Stimulated activated CD4-positive, alpha-beta T cell treated with anti-CD3 and anti-CD28 coated beads, Interleukin-4, amount 100 ng/mL, for 1 hour (primary cell): ENCODE data around the gene RGS6.

Source experiments
- DNase-seq: peaks from one replicate; pipeline ENCODE4 v3.0.0-alpha.2; 2020

The RGS6 gene

DNA sequence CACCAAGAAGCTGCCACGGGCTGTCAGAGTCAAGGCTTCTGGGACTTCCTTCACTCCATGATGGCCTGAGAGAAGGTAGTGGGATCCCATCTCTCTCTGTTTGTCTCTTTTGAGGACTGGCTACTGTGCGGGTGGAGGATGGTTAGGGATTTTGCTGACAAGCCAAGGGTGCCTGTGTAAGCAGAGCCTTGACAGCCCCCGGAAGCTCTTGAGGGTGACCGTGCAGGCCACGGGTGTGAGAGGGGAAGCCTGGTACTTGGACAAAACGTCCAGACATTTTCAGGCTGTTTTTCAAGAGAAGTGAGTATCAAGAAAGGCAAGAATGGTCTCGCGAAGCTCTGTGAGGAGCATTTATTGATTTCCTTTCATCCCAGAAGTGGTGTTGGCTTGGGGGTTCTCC is 609.3 kb downstream of the RGS6 start:
- DNase-seq: no peak

DNA sequence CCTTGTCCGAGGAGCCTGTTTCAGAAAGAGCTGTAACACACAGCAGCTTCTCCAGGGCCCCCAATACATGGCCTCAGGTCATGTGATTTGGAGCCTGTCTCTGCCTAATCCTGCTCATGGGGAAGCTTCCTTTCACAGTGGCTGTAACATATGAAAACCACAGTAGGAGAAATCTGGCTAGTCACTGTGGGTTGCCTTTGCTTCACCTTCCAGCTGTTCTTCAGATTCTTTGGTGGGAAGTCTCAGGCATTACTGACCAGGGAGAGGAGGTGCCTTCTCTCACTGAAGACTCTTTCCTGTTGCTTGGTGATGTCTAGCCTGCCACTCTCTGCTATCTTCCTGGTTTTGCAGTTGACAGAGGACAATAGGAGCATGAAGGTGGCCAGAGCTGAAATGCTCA is 611.1 kb downstream of the RGS6 start:
- DNase-seq: no peak

DNA sequence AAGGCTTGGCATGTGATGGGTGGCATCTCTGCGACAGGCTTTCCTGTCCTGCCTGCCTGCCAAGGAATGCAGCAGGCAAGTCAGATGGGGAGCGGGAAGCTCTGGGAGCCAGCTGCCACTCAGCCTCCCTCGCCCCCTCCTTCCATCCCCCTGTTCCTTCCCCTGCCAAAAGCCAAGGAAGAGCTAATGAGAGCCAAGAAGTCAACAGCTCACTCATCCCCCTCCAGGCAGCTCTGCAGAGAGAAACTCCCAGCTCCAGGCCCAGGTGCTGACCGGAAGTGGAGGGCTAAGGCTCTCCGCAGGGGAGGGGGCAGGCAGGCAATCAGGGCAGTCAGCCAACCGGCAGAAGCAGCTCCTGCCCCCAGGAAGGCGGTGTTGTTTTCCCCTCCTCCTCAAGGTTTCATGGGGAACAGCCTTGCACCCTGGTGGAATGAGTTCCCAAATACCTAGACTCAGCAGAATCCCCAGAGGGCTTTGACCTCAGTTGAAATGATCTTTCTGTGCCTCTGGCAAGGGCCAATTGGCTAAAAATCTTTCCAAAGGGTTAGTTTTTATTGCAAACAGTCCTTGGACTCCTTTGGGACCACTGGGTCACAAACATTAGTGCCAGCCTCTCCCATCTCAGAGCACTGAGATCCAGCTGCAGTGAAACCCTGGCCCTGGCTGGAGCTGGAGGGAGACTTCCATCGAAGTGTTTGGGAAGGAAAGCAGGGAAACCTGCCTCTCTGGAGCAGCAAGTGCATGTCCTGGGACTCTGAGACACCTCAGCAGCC is 612.6 kb downstream of the RGS6 start:
- no peak for DNase-seq

DNA sequence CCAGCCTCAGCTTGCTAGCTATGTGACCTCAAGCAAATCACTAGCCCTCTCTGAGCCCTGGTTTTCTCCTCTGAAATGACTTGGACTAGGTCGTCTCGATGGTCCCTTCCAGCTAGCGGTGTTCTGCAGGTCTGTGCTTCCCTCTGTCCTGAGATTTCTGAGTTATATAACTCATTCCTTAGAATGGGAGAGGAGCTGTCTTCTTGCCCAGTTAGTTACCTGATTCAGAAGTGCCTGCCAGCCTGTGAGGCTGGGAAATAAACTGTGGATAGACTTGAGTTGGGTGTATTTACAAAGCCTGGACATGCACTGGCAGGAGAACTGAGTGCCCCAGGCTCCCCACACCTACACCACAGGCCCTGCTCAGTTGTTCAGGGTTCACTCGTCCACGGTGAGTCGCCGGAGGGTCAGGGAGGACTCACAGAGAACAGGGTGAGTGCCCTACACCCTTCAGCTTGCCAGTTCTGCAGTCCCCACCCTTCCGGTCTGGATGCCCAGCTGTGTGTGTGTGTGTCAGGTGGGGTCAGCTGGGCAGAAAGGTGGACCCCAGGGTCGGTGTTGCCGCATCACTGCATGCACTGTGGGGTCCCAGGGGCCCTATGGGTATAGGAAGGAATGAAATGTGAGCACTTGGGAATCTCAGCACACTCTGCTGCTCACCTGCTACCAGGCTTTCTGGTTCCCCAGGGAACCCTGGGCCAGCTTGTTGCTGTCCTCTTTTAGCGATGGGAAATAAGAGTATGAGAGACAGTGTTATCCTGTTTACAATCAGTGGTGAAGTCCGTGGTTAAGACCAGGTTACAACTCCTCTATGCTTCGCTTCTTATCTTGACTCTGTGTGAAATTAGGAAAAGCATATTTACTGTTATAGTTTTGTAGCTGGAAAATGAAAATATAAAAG is 613.4 kb downstream of the RGS6 start:
- DNase-seq: no peak

DNA sequence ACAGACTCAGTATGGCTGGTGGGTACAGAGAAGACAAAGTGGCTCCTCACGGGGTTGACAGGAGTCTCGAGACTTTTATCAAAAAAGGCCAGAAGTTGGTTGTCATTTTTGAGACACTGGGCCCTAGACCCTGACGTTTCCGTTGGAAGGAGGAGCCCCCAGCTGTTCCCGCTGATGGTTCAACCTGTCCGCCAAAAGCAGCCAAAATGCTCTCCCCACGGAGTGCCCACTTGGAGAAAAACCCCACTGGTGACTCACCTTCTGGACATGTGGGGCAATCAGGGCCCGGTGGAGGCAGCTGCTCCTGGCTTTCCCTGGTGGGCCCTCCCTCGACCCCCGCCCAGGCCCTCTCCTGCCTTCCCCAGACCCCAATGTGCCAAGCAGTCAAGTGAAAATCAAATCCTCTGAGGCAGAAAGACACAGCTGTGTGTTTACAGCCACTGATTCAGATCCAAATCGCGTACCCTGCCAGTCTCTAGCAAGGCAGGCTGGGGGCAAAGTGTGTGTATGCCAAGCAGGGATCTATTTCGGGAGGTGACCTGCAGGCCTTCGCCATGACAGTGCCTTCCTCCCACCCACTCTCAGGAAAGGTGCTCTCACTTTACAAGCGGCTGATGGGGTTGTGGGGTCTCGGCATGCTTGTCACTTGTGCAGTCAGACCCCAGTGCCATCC is 614.3 kb downstream of the RGS6 start:
- no peak for DNase-seq

DNA sequence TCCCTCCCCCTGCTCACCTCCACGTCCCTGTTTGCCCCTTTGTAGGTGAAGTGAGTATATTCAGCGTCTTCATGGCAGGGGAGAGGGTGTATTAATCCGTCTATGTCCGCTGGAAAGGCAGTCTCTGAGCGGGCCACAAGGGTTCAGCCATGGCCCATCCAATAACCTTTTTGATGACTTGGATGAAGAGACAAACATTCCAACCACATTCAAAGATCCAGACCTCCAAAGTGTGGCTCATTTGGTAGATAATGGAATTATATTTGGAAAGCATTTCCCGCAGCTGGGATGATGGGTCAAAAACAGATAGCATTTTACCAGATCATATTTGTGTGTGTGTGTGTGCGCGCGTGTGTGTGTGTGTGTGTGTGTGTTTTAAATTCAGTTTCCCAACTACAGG is 615.8 kb downstream of the RGS6 start:
- DNase-seq: no peak

DNA sequence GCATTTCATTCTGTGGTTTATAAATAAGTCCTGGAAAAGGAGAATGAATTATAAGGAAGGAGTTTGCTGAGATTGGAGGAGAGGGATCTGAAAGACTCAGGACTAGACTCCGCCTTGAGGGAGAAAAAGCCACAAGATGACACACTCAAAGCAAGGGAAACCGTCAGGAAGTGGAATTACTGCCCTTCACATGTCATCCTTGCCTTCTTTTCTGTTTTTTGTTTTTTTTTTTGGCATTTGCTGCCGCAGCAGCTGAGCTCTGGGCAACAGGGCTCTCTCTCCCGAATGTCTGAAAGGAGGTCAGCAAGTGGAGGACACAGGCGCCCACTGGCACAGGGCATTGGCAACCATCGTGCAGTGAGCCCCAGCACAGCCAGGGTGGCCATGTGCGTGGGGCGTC is 616.8 kb downstream of the RGS6 start:
- no peak for DNase-seq

DNA sequence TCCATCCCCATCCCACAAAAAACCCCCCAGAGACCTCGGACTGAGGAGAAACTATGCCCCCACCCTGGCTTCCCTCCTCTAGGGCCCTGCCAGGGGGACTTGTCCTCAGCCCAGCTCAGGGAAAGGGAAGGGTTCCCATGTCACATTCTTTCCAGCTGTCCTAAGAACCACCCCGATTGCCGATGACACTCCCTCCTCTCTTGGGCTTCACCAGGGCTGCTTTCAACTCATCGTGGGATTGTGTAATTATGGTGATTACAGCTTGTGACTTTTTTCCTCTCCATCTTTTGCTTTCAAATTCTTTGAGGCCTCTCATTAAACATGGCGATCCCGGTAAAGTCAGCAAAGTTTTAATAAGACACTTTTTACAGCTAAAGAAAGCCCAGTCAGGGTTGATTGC is 617.6 kb downstream of the RGS6 start:
- DNase-seq: no peak

DNA sequence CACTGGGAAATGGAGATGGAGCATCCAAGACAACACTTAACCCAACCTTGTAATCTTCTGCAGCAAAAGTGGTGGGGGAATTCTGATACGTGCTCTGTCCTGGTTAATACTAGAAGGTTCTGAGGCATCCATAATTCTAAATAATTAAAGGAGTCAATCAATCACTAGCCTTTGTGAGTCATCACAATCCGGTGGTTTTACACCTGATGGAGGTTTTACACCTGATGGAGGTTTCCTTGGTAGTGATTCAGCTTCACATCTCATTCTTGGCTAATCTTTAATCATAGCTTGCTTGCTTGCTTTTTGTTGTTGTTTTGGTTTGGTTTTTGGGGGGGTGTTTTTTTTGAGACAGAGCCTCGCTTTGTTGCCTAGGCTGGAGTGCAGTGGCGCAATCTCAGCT is 618.3 kb downstream of the RGS6 start:
- DNase-seq: no peak

DNA sequence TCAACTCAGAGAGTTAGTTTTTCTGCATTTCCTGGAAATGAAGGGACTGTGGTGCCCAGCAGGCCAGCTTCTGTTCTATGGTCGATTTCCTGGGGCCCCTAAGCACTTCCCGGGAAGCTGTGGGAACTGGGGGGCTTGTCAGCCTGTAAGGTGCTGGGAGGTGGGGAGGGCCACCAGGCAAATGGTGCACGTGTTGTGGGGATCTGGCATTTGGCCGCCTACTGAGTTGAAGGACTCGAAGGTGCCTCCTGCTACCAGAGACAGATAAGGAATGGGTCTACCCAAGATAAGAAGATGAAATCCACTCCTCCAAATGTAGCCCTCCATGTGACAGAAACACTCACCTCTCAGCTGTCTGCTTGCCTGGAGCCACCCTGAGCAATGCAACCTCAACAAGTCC is 620.0 kb downstream of the RGS6 start:
- no peak for DNase-seq

DNA sequence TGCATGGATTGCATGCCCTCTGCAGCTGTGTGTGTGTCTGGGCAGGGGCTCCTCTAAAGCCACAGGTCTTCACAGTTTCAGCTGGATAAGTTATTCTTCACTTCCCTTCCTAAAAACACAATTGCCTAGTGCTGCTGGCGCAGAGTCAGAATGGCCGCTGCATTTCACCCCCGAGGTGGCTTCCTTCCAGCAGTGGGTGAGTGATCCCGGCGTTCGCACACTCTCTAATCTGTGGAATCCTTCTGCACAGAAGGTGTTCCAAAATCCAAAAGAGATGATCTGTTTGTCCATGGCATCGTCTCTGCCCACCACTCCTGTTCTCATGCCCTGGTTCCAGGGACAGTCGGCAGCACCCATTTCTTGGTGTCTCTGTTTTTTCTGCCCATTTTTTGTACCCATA is 620.9 kb downstream of the RGS6 start:
- DNase-seq: no peak

DNA sequence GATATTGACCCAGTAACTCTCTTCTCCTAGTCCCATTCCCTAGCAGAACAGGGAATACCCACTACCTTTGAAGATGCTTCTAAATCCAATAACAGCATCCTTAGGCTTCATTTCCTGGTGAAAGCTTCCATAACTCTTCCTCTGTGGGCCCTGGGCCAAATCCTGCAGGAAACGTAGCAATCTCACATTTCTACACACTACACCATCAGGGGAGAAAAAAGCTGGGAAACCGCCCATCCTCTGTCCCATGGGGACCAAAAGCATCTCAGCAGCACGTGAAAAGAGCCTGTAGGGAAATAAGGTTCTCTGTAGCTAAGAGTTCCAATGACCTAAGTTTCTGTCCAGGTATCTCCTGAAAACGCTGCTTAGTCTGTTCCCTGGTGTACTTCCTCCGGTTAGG is 621.4 kb downstream of the RGS6 start:
- no peak for DNase-seq

DNA sequence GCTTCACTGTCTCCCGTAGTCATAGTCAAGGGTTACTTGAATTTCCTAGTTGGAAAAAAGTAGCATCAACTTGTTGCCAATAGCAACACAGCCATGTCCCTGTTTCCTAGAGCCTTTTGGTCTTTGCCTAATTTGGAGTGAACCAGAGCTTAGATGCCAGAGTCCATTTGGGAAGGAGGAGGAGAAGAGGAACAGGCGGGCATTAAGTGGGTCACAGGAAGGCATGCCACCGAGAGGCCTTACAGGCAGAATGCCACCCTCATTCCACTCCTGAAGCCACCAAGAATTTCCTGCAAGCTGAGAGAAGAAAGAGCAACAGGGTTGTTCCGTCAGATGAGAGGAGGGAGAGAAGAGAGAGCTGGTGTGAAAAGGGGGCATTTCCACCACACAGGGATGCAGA is 622.2 kb downstream of the RGS6 start:
- no peak for DNase-seq

DNA sequence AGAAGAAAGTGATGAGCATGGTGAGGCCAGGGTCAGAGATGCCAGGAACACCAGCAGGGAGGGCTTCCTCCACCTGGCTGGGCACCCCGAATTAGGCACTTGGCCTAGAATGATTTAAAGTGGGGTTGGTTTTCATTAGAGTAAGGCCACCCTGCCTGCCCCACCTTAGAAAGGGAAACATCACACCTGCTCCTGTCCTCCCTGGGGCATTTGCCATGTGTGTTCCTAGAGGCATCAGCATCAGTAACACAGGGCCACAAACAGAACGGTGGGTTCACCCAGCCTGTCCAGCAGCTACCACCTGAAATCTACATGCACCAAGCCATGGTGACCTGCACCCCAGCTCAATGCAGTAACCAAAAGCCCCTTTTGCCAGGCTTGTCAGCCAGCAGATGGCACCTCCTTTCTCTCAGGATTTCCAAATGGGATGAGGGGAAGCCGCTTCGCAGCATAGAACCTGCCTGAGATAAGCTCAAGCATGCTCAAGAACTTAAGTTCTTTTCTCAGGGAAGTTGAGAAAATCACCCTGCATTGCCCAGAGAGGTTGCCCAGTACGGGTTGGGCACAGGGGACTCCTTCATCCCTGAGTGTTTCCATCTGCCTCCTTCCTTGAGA is 622.9 kb downstream of the RGS6 start:
- no peak for DNase-seq

DNA sequence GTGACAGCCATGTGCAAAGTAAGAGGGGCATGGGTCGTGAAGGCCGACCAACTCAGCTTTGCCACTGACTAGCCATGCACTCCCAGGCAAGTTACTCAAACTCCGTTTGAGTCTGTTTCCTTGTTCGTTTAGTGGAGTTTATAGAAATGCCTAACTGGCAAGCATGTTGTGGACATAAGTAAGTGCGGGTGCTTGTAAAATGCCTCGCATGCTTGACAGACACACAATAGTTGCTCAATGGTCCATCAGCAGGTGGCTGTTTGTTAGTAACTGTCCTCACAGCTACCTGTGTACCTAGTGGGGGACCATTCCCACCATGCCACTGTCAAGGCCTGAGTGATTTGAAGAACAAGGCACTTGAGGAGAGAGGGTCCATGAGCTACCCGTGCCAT is 623.4 kb downstream of the RGS6 start:
- DNase-seq: no peak

DNA sequence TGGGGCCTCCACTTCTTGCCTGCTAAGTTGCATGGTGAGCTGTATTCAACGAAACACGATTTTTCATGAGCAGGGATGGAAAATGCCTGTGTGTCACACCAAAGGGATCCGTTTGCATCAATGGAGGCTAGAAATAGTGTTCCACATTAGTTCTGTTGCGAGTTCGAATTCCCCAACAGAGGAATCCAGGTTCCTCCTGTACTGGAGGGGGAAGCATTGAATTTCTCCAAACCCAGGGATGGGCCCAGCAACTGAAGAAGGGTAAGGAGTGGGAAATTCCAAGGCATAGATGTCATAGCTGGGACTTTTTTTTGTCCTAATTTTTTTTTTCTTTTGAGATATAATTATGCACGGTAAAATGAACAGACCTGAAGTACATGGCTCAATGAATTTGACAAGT is 625.4 kb downstream of the RGS6 start:
- no peak for DNase-seq

DNA sequence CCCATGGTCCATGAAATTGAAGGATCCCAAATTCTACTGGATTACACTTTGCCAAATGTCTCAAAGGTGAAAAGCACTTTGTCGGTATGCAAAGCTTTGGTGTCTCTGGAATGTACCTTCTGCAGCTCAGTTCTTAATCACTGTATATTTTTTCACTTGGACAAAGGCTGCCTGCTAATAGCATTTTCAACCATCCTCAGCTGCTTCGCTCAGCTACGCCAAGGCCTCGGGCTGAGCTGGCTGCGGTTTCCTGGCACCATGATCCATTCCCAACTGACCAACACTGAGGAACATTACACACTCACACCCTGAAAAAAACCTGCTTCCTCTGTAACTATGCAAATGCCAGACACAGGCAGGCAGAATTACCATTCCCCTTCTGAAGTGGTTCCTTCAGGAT is 626.5 kb downstream of the RGS6 start:
- no peak for DNase-seq

DNA sequence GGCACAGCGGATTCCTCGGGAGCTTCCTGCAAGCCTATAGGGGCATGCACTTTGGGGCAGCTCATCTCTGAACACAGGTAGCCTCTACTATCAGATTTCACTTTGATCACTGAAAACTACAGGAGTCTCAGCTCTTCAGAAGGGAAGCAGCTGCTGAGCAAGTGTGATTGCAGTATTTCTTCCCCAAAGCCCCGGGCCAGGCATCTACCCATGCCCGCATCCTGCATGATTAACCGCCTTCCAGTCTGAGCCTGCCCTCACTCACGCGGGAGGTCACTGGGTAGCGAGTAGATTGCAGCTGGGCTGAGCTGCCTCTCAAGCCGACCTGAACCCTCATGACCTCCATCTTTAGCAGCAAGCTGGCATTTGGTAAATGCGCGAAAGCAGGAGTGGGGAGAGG is 627.0 kb downstream of the RGS6 start:
- no peak for DNase-seq

DNA sequence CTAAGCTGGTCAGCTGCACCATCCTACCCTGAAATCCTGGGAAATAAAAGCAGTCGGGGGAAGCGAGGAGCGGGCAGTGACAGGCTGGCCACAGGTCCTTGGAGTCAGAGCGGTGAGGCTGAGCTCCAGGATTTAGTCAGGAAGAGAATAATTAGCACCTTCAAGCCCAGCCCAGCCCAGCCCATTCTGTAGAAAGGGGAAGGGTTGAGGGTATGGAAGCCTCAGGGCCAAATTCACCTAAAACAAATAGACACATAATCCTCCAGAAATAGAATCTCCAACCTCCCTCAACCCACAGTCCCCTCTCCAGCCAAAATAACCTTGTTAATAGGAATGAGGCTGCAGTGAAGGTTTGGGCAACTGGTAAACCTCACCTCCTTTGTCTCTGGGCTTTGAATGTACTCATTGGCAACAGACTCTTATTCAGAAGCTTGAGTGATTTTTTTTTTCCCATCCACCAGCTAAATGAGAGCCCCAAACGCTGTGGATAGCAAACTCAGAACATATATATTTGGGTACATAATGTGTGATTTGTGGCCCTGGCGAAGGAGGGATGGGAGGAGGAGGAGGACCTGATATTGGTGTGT is 627.5 kb downstream of the RGS6 start:
- no peak for DNase-seq

DNA sequence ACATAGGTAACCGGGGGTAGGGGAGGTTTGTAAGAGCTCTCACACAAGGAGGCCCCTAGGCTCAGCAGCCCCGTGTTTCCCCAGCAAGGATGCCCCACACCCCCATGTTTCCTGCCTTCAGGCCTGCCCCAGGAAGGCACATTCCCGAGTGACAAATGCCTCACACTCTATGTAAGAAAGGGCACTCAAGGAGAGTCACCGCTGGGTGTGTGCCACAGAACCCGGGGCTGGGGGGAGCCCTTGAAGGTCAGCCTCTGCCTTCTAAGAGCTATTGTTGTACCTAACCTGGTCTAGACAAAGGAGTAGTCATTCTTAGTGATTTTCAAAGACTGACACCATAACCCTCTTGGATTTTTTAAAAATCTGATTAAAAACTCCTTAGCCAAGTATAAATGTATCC is 628.1 kb downstream of the RGS6 start:
- DNase-seq: no peak

DNA sequence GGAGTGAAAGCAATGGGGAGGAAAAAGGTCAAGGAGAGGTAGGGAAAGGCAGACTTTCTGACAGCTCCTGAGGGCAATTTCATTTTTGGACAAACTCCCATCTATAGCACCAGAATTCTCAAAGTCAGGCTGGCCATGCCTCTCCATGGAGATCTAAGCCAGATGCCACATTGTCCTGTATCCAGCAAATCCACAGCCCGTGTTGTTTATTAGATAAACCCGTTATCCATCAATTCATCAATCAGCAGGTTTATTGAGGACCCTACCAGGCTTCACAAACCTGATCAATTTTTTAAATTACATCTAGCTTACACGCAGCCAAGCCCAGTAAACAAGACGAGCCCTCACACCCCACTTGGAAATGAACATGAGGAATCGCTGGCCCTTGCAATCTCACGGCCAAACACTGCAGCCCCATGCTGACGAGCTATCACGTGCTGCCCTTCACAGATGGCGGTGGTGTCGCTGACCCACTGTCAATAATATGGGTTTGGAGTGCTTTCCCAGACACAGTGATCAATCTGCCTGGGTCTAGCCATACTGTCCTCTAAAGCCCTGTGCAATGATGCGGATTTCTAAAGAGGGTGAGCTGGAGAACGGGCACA is 628.8 kb downstream of the RGS6 start:
- no peak for DNase-seq

DNA sequence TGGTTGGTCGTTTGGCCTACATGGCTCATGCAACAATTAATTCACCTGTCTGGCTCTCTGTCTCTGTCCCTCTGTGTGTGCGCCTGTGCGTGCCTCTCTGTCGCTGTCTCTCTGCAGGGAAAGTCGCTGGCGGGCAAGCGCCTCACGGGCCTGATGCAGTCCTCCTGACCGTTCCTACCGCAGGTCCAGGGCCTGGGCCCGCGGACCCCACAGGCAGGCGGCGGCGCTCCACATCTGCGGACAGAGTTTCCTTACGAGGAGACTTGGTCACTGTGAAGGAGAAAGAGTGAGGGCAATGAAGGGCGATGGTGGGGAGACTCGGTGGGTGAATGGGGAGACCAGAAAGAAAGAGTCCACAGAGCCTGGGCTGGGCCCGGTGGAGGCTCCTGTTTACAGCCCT is 630.1 kb downstream of the RGS6 start:
- no peak for DNase-seq

DNA sequence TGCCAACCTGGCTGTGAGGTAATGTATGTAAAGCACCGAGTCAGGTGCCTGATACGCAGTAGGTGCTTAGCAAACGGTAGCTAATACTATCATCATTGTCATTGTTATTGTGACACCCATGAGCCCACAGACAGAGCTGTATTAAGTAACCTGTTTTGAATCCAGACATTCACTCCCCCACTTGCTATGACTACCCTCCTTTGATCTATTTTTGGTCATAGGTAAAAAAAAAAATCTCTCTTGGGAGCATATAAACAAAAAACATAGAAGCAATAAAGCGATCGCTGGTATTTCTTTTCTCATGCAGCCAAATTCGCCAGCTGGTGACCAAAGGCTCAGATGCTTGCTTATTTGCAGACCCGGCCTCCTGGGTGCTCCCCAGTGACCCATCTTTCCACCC is 631.4 kb downstream of the RGS6 start:
- DNase-seq: no peak
